ENCODE measurements around the gene CDH23. TPM values are rescaled to one million over a fixed set of nuclear protein-coding genes. Genes with fewer than 3 reads are reported as not detected.

CDH23 gene
- total and polyA plus RNA-seq, 8 donors: 3.4 to 64.6 (median 9.9) TPM

- TF ChIP-seq, protein P1, sequence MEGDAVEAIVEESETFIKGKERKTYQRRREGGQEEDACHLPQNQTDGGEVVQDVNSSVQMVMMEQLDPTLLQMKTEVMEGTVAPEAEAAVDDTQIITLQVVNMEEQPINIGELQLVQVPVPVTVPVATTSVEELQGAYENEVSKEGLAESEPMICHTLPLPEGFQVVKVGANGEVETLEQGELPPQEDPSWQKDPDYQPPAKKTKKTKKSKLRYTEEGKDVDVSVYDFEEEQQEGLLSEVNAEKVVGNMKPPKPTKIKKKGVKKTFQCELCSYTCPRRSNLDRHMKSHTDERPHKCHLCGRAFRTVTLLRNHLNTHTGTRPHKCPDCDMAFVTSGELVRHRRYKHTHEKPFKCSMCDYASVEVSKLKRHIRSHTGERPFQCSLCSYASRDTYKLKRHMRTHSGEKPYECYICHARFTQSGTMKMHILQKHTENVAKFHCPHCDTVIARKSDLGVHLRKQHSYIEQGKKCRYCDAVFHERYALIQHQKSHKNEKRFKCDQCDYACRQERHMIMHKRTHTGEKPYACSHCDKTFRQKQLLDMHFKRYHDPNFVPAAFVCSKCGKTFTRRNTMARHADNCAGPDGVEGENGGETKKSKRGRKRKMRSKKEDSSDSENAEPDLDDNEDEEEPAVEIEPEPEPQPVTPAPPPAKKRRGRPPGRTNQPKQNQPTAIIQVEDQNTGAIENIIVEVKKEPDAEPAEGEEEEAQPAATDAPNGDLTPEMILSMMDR (IDR thresholded peaks at IDR 0.05): no peak
- ATAC-seq (no peak), DNase-seq (no peak), FAIRE-seq (no peak)
- Histone ChIP-seq H3K27me3 (no peaks in the 10 kb centered on the region), H3K4me3 (no peak overlapping the region), H3K36me3 (no peaks in the 10 kb centered on the region), H3K9me3 (no peaks in the 10 kb centered on the region), H3K27ac (no peak overlapping the region), H3K4me1 (no peaks in the 10 kb centered on the region)
- intact Hi-C loops (cut with DNase I): loop anchor here in 1 of 3 donors (10.0 kb wide), 1 partner anchor 291 kb away; the partner anchor contains the start of gene SLC29A3
- WGBS, 2 donors: 62 to 74% methylated on average over 2 of the region's 2 CpGs
These were observed 208.7 kb downstream of the CDH23 start for GRCh38 chr10:71605263-71605962.

GRCh38 chr10:71606257-71607081 lies 209.7 kb downstream of the CDH23 start:
- FAIRE-seq: no peak
- TF ChIP-seq, protein P1 (IDR thresholded peaks at IDR 0.05): no peak
- Histone ChIP-seq H3K9me3 (no peaks in the 10 kb centered on the region), H3K4me1 (no peaks in the 10 kb centered on the region), H3K36me3 (no peaks in the 10 kb centered on the region), H3K27me3 (no peaks in the 10 kb centered on the region), H3K4me3 (no peak overlapping the region), H3K27ac (no peak overlapping the region)
- WGBS, 2 donors: 76 to 84% methylated on average over 9 of the region's 9 CpGs
- no peak for ATAC-seq
- intact Hi-C loops (cut with DNase I): loop anchor here in 1 of 3 donors (10.0 kb wide), 1 partner anchor 292 kb away; the partner anchor contains the start of gene SLC29A3
- DNase-seq: no peak

DNA sequence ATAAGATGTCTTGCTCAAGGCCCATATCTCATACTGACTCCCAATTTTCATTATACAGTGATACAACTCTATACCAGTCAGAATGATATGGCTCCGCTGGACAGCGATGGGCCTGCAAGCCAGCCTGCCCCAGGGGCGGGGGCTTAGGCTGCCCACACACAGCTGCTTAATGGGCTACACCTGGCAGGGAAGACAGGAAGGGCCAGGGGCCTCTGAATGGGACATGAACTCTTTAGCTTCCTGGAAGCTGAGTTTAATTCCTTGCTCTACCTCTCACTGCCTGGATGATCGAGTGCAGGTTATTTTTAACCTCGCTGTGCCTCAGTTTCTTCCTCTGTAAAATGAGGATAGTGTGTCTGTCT lies 210.3 kb downstream of the CDH23 start:
- Histone ChIP-seq H3K9me3 (no peaks in the 10 kb centered on the region), H3K27me3 (no peaks in the 10 kb centered on the region), H3K4me1 (no peaks in the 10 kb centered on the region), H3K36me3 (no peaks in the 10 kb centered on the region), H3K27ac (no peak overlapping the region), H3K4me3 (no peak overlapping the region)
- intact Hi-C loops (cut with DNase I): loop anchor here in 1 of 3 donors (10.0 kb wide), 1 partner anchor 292 kb away; the partner anchor contains the start of gene SLC29A3
- no peak for ATAC-seq
- no peak for FAIRE-seq
- DNase-seq: no peak
- 76 to 82% methylated on average over 5 of the region's 5 CpGs for WGBS, 2 donors
- TF ChIP-seq, protein P1 (IDR thresholded peaks at IDR 0.05): no peak

DNA sequence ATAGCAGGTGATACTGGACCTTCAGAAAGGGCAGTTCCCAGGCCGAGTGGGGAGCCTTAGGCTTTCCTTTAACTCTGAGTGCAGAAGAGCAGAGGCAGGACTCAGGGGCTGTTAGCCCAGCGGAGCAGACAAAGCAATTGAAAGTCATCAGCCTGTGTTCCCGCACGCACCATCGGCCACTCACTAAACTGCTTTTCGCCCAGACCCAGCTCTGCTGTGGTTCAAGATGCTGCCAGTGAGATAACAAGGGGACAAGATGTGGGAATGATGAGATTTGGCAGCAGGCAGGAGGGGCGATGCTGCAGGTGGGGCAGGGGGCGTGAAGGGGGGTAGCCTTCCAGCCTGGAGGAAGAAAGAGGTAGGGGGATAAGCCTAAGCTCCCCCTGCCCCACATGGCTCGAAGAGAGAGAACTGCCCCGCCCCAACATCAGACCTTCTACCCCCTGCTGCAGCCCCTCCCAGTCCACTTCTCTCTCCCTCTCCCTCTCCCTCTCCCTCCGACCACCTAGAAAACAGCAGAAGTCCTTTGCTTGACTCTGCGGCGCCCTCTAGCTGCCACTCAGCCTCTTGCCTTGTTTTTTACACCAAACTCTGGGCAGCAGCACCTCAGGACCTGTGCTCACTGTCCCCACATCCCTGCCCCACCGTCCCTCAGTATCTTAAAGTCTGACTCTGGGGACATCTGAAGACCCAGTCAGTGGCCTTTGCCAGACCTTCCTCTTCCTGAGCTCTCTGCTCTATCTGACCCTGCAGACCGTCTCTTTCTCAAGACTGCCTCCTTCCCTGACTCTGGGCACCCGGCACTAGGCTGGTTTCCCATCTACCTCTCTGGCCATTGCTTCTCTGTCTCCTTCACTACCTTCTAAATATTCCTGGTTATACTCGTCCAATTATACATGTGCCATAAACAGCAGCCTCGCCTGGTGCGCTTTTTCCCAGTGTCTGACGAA lies 212.4 kb downstream of the CDH23 start:
- Histone ChIP-seq H3K27me3 (no peaks in the 10 kb centered on the region), H3K27ac (no peak overlapping the region), H3K4me1 (no peaks in the 10 kb centered on the region), H3K4me3 (no peak overlapping the region), H3K36me3 (no peaks in the 10 kb centered on the region), H3K9me3 (no peaks in the 10 kb centered on the region)
- ATAC-seq: peak in 3 of 4 donors; percentile 72 to 85 (median 74)
- 47 to 56% methylated on average over 19 to 20 of the region's 20 CpGs for WGBS, 2 donors
- peak in 5 of 6 donors; percentile 40 to 89 (median 64) for DNase-seq
- TF ChIP-seq, protein P1 (IDR thresholded peaks at IDR 0.05): peak; percentile 39 to 72 (median 56)
- intact Hi-C loops (cut with DNase I): loop anchor here in 1 of 3 donors (10.0 kb wide), 1 partner anchor 294 kb away; the partner anchor contains the start of gene SLC29A3
- no peak for FAIRE-seq
